Neural crest cell (in vitro differentiated cells): ENCODE measurements around the gene LETMD1. TPM values are rescaled to one million over a fixed set of nuclear protein-coding genes. Genes with fewer than 3 reads are reported as not detected.

Source experiments
- DNase-seq: peaks from one replicate; pipeline ENCODE4 v3.0.0; 2021; ENCODE audit warnings: low read depth, mixed read lengths, low spot score
- H3K27ac Mint-ChIP-seq: one replicate; pipeline ENCODE4 v1.8.0; 2021; ENCODE audit warnings: mild to moderate bottlenecking, mixed read lengths; ENCODE audit not compliant: unreplicated experiment
- H3K27me3 Mint-ChIP-seq: 2 replicates; pipeline ENCODE4 v1.8.0; 2021; ENCODE audit warnings: low read depth, mild to moderate bottlenecking, mixed read lengths
- H3K36me3 Mint-ChIP-seq: 2 replicates; pipeline ENCODE4 v1.8.0; 2021; ENCODE audit warnings: low read depth, mild to moderate bottlenecking, mixed read lengths
- H3K4me1 Mint-ChIP-seq: 2 replicates; pipeline ENCODE4 v1.8.0; 2021; ENCODE audit warnings: mixed read lengths
- H3K4me3 Mint-ChIP-seq: one replicate; pipeline ENCODE4 v1.8.0; 2021; ENCODE audit warnings: mild to moderate bottlenecking, mixed read lengths
- H3K9me3 Mint-ChIP-seq: 2 replicates; pipeline ENCODE4 v1.8.0; 2021; ENCODE audit warnings: mixed read lengths
- total RNA-seq: library from RNA; stranded (reverse); gene quantifications from 2 replicates; pipeline ENCODE4 v1.2.1, GENCODE V29; 2021
- TF ChIP-seq, protein P1 (sequence below): fragments of 200-600 bp; sonication (generic); conservative IDR thresholded peaks from 2 replicates; pipeline ENCODE4 v1.5.0; 2021; ENCODE audit warnings: antibody characterized with exemption, mild to moderate bottlenecking

LETMD1 gene
- total RNA-seq, 1 donor from 2014 or later = 43.2 TPM

DNA sequence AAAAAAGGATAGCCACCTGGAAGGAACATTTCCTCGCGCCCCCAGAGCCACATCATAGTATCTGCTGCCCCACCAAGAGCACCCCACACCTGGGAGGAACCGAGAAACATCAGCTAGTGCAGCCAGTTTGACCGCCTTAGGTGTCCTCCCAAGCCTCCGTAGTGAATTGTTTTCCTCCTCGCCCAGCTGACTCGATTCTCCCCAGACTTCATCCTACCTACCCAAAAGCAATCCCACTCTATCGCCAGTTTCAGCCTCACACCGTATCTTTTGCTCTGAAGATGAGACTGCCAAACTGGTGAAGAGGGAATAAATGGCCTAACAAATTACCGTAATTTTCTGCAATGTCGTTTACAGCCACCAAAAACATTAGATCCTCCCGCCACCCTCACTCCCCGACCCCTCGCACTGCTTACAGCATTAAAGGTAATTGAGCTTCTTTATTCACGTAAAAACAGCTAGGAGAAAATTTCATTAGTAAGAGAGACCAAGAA lies 20.7 kb upstream of the LETMD1 start:
- Mint-ChIP-seq H3K36me3 (no peaks in the 10 kb centered on the region), H3K4me1 (peaks cover 64% of the 10 kb centered on the region), H3K4me3 (peak overlapping the region; percentile 69), H3K9me3 (no peaks in the 10 kb centered on the region), H3K27ac (peak overlapping the region; percentile 51), H3K27me3 (no peaks in the 10 kb centered on the region)
- DNase-seq = no peak
- TF ChIP-seq, protein P1, sequence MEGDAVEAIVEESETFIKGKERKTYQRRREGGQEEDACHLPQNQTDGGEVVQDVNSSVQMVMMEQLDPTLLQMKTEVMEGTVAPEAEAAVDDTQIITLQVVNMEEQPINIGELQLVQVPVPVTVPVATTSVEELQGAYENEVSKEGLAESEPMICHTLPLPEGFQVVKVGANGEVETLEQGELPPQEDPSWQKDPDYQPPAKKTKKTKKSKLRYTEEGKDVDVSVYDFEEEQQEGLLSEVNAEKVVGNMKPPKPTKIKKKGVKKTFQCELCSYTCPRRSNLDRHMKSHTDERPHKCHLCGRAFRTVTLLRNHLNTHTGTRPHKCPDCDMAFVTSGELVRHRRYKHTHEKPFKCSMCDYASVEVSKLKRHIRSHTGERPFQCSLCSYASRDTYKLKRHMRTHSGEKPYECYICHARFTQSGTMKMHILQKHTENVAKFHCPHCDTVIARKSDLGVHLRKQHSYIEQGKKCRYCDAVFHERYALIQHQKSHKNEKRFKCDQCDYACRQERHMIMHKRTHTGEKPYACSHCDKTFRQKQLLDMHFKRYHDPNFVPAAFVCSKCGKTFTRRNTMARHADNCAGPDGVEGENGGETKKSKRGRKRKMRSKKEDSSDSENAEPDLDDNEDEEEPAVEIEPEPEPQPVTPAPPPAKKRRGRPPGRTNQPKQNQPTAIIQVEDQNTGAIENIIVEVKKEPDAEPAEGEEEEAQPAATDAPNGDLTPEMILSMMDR = no peak

DNA sequence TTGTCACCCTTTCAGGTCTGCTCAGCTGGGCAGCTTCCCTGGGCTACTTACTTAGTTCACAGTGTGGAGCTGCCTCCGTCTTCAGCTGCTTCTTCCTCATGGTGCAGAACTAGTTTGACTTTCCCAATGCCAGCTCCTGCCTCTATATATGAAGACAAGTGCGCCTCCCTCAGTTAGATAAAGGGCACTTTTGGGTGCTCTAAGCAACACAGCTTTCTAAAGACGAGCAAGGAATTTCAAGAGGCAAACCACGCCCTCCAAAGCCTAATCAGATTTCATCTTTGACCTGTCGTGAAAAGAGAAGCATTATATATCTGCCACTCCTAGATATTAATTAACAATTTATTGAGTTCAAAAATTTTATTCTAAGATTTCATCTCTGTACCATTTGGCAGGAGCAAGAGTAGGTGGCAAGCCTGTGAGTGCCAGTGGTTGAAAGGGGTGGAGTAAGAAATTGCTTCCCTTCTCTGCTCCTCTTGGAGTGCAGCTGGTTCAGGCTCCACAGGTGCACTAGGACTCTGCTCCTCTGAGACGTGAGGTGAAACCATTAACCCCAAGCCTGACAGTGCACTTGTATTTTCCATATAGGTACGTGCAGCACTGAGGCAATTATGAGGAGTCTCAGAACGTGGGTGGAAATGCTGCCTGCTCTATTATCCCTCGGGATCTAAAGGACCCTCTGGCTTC lies 19.9 kb upstream of the LETMD1 start:
- Mint-ChIP-seq H3K4me3 (peak overlapping the region; percentile 65), H3K27me3 (no peaks in the 10 kb centered on the region), H3K27ac (no peak overlapping the region), H3K36me3 (no peaks in the 10 kb centered on the region), H3K9me3 (no peaks in the 10 kb centered on the region), H3K4me1 (peaks cover 59% of the 10 kb centered on the region)
- TF ChIP-seq, protein P1 = peak; percentile 57
- DNase-seq = peak; percentile 7

DNA sequence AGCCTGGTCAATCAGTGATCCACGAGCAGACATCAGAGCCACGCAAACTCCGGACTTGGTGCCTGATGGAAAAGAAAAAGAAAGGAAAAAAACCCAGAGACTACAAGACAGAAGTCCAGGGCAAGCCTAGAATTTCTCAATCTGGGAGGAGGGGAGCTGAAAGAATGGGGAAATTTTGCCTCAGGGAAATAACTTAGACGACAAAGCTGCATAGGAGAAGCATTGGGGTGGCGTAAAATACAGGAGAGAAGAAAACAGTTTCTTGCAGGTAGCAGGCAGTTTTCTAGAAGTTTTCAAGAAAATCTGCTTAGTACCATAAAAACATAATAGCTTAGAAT lies 19.3 kb upstream of the LETMD1 start:
- H3K36me3 Mint-ChIP-seq = no peaks in the 10 kb centered on the region
- H3K4me3 Mint-ChIP-seq = peak overlapping the region; percentile 65
- no peaks in the 10 kb centered on the region for H3K27me3 Mint-ChIP-seq
- TF ChIP-seq, protein P1 = no peak
- no peaks in the 10 kb centered on the region for H3K9me3 Mint-ChIP-seq
- peaks cover 55% of the 10 kb centered on the region for H3K4me1 Mint-ChIP-seq
- DNase-seq = no peak
- no peak overlapping the region for H3K27ac Mint-ChIP-seq

DNA sequence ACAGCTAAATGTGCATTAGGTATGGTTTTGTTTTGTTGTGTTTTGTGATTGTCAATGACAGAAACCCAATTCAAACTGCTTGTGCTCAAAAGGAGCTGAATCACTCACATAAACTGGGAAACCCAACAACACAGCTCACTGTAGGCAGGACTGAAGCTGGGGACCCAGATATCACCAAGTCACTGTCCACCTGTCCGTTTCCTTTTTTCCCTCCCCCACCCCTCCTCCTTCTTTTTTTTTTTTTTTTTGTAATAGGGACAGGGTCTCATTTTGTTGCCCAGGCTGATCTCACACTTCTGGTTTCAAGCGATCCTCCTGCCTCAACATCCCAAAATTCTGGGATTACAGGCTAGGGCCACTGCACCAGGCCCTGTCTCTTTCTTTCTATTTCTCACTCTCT lies 15.1 kb upstream of the LETMD1 start:
- TF ChIP-seq, protein P1 = no peak
- no peak overlapping the region for H3K4me3 Mint-ChIP-seq
- peak overlapping the region; percentile 90 for H3K27ac Mint-ChIP-seq
- H3K27me3 Mint-ChIP-seq = no peaks in the 10 kb centered on the region
- H3K36me3 Mint-ChIP-seq = no peaks in the 10 kb centered on the region
- H3K4me1 Mint-ChIP-seq = peaks cover 25% of the 10 kb centered on the region
- no peak for DNase-seq
- no peaks in the 10 kb centered on the region for H3K9me3 Mint-ChIP-seq

DNA sequence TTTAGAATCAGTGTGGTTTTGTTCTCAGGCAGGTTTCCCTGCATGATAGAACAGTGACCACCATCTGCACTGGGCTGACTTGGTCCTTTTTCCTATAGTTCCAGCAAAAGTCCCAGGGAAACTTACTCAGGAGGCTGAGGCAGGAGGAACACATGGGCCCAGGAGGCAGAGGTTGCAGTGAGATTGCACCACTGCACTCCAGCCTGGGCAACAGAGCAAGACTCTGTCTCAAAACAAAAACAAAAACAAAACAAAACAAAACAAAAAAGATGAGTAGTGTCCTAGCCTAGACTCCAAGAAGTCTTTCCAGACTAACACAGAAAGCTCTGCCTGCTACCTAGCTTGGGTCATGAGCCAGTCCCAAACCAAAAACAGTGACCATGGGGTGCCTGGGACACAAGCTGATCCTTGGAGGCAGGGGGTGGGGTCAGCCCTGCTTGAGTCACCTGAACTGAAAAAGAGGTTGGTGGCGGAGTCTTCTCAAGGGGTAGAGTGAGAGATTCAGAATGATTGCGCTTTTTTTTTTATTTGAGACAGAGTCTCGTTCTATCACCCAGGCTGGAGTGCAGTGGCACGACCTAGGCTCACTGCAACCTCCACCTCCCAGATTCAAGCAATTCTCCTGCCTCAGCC lies 14.6 kb upstream of the LETMD1 start:
- peaks cover 20% of the 10 kb centered on the region for H3K4me1 Mint-ChIP-seq
- TF ChIP-seq, protein P1 = no peak
- DNase-seq = no peak
- H3K27ac Mint-ChIP-seq = peak overlapping the region; percentile 90
- H3K4me3 Mint-ChIP-seq = no peak overlapping the region
- H3K36me3 Mint-ChIP-seq = no peaks in the 10 kb centered on the region
- no peaks in the 10 kb centered on the region for H3K9me3 Mint-ChIP-seq
- no peaks in the 10 kb centered on the region for H3K27me3 Mint-ChIP-seq
